MCF 10A (cell line): ENCODE measurements around the gene IL6ST. TPM values are rescaled to one million over a fixed set of nuclear protein-coding genes. Genes with fewer than 3 reads are reported as not detected.
A peak's percentile ranks its signal among the peaks of the same experiment; 100 is the strongest.

Source experiments
- BruUV-seq: library from RNA; stranded (reverse); fragments of 400-500 nt; replicated peaks from 2 replicates; lab custom pipeline; 2021; lab: Mats Ljungman, UMichigan
- CTCF ChIA-PET: fragments of 300-600 bp; sonication (Branson Sonifier 250); formaldehyde crosslinking; extraction: SDS; loops from one replicate; lab custom pipeline; 2021; ENCODE audit warnings: antibody characterized with exemption, inconsistent platforms; lab: Yijun Ruan, JAX
- POLR2A ChIA-PET: fragments of 300-600, 350-650 bp; sonication (Branson Sonifier 250); formaldehyde crosslinking; extraction: SDS; loops from one replicate; lab custom pipeline; 2020; ENCODE audit warnings: antibody characterized with exemption, inconsistent platforms; lab: Yijun Ruan, JAX
- DNase-seq: peaks from one replicate; pipeline ENCODE4 v3.0.0-alpha.2; 2018; ENCODE audit not compliant: unreplicated experiment
- H3K27ac Mint-ChIP-seq: one replicate; pipeline ENCODE4 v1.8.0; 2022; ENCODE audit warnings: mild to moderate bottlenecking, low read depth, mixed read lengths; ENCODE audit not compliant: unreplicated experiment
- H3K27me3 Mint-ChIP-seq: one replicate; pipeline ENCODE4 v1.8.0; 2022; ENCODE audit warnings: mixed read lengths; ENCODE audit not compliant: insufficient read depth, unreplicated experiment
- H3K36me3 Mint-ChIP-seq: one replicate; pipeline ENCODE4 v1.8.0; 2022; ENCODE audit warnings: mild to moderate bottlenecking, moderate library complexity, mixed read lengths; ENCODE audit not compliant: insufficient read depth, unreplicated experiment
- H3K4me1 Mint-ChIP-seq: one replicate; pipeline ENCODE4 v1.8.0; 2022; ENCODE audit warnings: mixed read lengths; ENCODE audit not compliant: insufficient read depth, unreplicated experiment
- H3K4me3 Mint-ChIP-seq: one replicate; pipeline ENCODE4 v1.8.0; 2022; ENCODE audit warnings: mild to moderate bottlenecking, moderate library complexity, mixed read lengths; ENCODE audit not compliant: unreplicated experiment
- H3K9me3 Mint-ChIP-seq: one replicate; pipeline ENCODE4 v1.8.0; 2022; ENCODE audit warnings: mixed read lengths; ENCODE audit not compliant: unreplicated experiment
- CTCF ChIP-seq: fragments of 200-600 bp; IDR thresholded peaks from one replicate; pipeline ENCODE4 v1.8.0; 2022; ENCODE audit warnings: antibody characterized with exemption, mild to moderate bottlenecking; ENCODE audit not compliant: unreplicated experiment
- intact Hi-C: fragments of 100-400 bp; cut with micrococcal nuclease; formaldehyde crosslinking; loops from 2 replicates; pipeline ENCODE4 v1.14.1; 2022
- total RNA-seq: library from RNA; stranded (reverse); gene quantifications from 2 replicates; pipeline ENCODE4 v1.2.3, GENCODE V29; 2022

The IL6ST gene
- total RNA-seq, 1 experiment from 2014 or later, result 115 TPM

GRCh38 chr5:55994998-55995914 is 493 bp upstream of the IL6ST start:
- ChIA-PET POLR2A (interaction anchor here (0.5 to 3.5 kb wide), 37 partner anchors 8 to 1180 kb away, joined by 3 to 22 read pairs (median 5); no protein-coding TSS in a partner anchor), CTCF (interaction anchor here (0.6 to 6.4 kb wide), 3 partner anchors 10 to 1193 kb away, joined by 4 to 21 read pairs (median 5); no protein-coding TSS in a partner anchor)
- peaks cover 31% of the 10 kb centered on the region for H3K4me1 Mint-ChIP-seq
- BruUV-seq, result TSS peak; percentile 74
- intact Hi-C loops, result loop anchor here (1.0 to 10.0 kb wide), 4 partner anchors 60 to 206 kb away; no protein-coding TSS in a partner anchor
- H3K9me3 Mint-ChIP-seq, result no peaks in the 10 kb centered on the region
- peak; percentile 98 for DNase-seq
- no peaks in the 10 kb centered on the region for H3K27me3 Mint-ChIP-seq
- H3K27ac Mint-ChIP-seq, result peak overlapping the region; percentile 96
- TF ChIP-seq CTCF, result no peak
- peaks cover 6% of the 10 kb centered on the region for H3K36me3 Mint-ChIP-seq
- H3K4me3 Mint-ChIP-seq, result peak overlapping the region; percentile 89

- peaks cover 37% of the 10 kb centered on the region for H3K4me1 Mint-ChIP-seq
- CTCF ChIA-PET, result interaction anchor here (1.0 to 6.4 kb wide), 3 partner anchors 9 to 207 kb away, joined by 3 to 21 read pairs (median 4); no protein-coding TSS in a partner anchor
- H3K9me3 Mint-ChIP-seq, result no peaks in the 10 kb centered on the region
- H3K36me3 Mint-ChIP-seq, result peaks cover 6% of the 10 kb centered on the region
- no TSS peak for BruUV-seq
- intact Hi-C loops, result loop anchor here (1.0 to 10.0 kb wide), 3 partner anchors 61 to 207 kb away; no protein-coding TSS in a partner anchor
- no peak for TF ChIP-seq CTCF
- H3K27me3 Mint-ChIP-seq, result no peaks in the 10 kb centered on the region
- peak overlapping the region; percentile 89 for H3K4me3 Mint-ChIP-seq
- DNase-seq, result no peak
- POLR2A ChIA-PET, result interaction anchor here (0.6 to 3.5 kb wide), 30 partner anchors 9 to 1181 kb away, joined by 3 to 22 read pairs (median 5); no protein-coding TSS in a partner anchor
- H3K27ac Mint-ChIP-seq, result peak overlapping the region; percentile 96
Measured at GRCh38 chr5:55993731-55994494, 850 bp downstream of the IL6ST start.

- TF ChIP-seq CTCF, result no peak
- H3K27me3 Mint-ChIP-seq, result no peaks in the 10 kb centered on the region
- no TSS peak for BruUV-seq
- peak; percentile 23 for DNase-seq
- peaks cover 6% of the 10 kb centered on the region for H3K36me3 Mint-ChIP-seq
- peaks cover 31% of the 10 kb centered on the region for H3K4me1 Mint-ChIP-seq
- intact Hi-C loops, result loop anchor here (5.0 to 10.0 kb wide), 2 partner anchors 62 to 189 kb away; no protein-coding TSS in a partner anchor
- no peaks in the 10 kb centered on the region for H3K9me3 Mint-ChIP-seq
- POLR2A ChIA-PET, result interaction anchor here (0.6 to 3.5 kb wide), 10 partner anchors 9 to 208 kb away, joined by 3 to 21 read pairs (median 3); no protein-coding TSS in a partner anchor
- H3K4me3 Mint-ChIP-seq, result peak overlapping the region; percentile 89
- peak overlapping the region; percentile 96 for H3K27ac Mint-ChIP-seq
- CTCF ChIA-PET, result interaction anchor here (0.7 to 6.4 kb wide), 2 partner anchors 19 to 208 kb away, joined by 3 to 21 read pairs; no protein-coding TSS in a partner anchor
Measured at GRCh38 chr5:55993013-55993412, 1.8 kb downstream of the IL6ST start.
